GM19328 (cell line): ENCODE results near the gene SLC25A21.
"Not testable (repeated sequence)": the region's sequence is repeated elsewhere in the genome, so short reads cannot be mapped to it uniquely, and the experiment has no call there.

Experiments used
- ATAC-seq: cut with Tn5 transposase; IDR thresholded peaks from one replicate; pipeline ENCODE4 v1.9.1; 2021; ENCODE audit warnings: mild to moderate bottlenecking, moderate library complexity; ENCODE audit not compliant: unreplicated experiment

SLC25A21 gene

DNA sequence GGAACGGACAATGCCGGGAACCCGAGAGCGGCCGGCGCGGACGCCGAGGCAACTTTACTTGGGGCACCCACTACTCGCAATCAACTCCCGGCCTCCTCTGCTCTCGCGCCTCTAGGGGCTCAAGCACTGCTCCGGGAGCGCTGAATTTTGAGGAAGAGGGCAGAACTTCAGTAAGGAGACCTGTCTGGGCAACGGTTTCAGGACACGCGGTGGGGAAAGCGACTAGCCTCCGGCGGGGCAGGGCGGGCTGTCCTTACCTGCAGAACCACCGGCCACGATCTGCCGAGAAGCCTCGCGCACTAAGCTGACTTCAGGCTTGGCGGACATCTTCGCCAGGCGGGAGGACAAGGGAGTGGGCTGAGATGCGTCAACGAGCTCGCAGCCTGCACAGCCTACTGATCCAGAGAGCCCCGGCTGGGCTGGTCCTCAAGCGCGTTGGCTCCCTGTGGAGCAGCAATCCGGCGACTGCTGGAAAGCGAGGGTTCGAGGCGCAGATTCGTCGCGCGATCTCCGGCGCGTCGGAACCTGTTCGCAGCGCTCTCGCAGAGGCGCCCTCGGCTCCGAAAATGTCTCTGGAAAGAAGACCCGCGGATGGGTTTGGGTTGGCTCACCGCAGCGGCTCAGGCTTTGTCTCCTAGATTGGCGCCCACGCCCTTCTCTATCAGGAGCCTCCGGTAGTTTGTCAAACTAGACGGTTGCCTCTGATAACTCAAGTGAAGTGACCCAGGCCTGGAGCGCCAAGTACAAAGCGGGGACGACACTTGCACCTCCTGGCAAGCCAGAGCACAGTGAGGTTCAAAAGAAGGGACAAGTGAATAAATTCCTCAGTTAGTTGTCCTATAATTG, at the start of gene SLC25A21:
Gene SLC25A21 (minus strand): TSS at position 583 of the 846 bp plus-strand sequence.
- no peak for ATAC-seq

DNA sequence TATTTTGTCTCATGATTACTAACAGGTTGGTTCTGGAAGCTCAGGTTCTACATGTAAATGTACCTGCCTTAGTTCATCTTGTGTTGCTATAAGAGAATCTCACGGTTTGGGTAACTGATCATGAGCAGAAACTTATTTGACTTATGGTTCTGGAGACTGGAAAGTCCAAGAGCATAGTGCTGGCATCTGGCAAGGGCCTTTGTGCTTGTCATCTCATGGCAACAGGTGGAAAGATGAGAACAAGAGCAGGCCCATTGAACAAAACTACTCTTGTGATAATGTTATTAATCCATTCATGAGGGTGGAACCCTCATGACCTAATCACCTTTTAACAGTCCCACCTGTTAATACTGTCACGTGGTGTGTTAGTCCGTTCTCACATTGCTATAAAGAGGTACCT, 48.7 kb upstream of the SLC25A21 start:
- ATAC-seq: no peak

DNA sequence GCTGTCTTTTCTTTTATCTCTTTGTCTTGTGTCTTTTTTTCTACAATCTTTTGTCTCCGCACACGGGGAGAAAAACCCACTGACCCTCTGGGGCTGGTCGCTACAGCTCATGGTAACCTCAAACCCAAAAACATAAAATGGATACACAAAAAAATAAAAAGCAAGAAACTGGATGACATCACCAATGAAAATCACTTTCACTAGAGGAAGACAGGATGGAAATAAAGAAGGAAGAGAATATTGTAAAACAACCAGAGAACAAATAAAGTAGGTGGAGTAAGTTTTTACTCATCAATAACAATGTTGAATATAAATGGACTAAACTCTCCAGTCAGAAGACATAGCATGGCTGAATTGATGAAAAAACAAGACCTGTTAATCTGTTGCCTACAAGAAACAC, 42.9 kb upstream of the SLC25A21 start:
- no peak for ATAC-seq

DNA sequence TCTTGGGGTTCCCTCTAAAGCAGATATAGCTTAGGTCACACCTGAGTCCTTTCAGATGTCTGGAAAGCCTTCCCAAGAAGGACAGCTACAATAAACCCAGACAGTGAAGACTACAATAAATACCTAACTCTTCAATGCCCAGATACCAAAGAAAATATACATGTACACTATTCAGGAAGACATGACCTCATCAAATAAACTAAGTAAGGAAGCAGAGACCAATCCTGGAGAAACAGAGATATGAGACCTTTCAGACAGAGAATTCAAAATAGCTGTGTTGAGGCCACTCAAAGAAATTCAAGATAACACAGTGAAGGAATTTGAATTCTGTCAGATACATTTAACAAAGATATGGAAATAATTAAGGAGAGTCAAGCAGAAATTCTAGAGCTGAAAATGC, 40.6 kb upstream of the SLC25A21 start:
- ATAC-seq: no peak

DNA sequence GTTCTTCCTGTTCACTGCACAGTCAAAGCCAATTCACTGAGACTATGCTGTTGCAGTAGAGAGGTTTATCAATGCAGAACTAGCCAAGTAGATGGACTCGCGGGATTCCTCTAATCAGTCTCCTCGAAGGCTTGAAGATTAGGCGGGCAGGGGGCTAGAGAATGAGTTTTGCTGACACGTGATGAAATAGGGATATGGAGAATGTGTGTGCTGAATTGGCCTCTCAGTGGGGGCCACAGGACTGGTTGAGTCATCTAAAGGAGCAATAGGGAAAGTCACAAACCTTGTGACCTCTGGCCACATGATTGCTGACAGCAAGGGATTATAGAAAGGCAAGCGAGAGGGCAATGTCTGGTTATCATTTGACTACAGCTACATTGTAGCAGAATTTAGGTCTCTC, 38.0 kb upstream of the SLC25A21 start:
- no peak for ATAC-seq

DNA sequence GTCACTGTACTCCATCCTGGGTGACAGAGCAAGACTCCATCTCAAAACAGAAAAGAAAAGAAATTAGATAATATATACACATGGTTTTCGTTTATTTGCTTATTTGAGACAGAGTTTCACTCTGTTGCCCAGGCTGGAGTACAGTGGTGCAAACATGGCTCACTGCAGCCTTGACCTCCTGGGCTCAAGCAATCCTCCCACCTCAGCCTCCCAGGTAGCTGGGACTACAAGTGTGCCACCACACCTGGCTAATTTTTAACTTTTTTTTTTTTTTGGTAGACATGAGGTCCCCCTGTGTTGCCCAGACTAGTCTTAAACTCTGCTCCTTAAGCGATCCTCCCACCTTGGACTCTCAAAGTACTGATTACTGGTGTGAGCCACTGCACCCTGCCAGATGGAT, 37.2 kb upstream of the SLC25A21 start:
- not testable (repeated sequence) for ATAC-seq

DNA sequence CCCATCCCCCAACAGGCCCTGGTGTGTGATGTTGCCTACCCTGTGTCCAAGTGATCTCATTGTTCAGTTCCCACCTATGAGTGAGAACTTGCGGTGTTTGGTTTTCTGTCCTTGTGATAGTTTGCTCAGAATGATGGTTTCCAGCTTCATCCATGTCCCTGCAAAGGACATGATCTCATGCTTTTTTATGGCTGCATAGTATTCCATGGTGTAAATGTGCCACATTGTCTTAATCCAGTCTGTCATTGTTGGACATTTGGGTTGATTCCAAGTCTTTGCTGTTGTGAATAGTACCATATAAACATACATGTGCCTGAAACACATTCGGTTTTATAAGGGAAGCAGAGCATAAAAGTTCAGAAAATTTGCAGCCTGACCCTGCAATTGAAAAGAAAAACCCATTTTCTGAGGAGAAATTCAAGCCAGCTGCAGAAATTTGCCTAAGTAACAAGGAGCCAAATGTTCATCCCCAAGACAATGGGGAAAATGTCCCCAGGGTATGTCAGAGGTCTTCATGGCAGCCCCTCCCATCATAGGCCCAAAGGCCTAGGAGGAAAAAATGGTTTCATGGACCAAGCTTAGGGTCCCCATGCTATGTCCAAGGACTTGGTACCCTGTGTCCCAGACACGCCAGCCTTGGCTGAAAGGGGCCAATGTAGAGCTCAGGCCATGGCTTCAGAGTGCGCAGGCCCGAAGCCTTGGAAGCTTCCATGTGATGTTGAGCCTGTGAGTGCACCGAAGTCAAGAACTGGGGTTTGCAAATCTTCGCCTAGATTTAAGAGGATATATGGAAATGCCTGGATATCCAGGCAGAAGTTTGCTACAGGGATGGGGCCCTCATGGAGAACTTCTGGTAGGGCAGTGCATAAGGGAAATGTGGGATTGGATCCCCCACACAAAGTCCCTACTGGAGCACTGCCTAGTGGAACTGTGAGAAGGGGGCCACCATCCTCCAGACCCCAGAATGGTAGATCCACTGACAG, 33.5 kb upstream of the SLC25A21 start:
- ATAC-seq: not testable (repeated sequence)

DNA sequence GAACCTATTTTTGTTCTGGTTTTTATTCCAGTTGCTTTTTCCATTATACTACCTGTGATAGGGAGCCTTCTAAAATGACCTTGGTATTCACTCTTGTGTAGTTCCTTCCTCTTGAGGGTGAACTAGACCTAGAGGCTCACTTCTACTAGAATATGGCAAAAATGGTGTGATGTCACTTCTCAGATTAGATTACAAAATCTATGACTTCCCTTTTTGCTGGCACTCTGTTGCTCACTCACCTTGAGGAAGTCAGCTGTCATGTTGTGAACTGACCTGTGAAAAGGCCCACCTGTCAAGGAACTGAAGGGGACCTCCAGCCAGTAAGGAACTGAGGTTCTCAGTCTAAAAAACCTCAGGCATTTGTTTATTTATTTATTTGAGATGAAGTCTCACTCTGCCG, 31.0 kb upstream of the SLC25A21 start:
- no peak for ATAC-seq

DNA sequence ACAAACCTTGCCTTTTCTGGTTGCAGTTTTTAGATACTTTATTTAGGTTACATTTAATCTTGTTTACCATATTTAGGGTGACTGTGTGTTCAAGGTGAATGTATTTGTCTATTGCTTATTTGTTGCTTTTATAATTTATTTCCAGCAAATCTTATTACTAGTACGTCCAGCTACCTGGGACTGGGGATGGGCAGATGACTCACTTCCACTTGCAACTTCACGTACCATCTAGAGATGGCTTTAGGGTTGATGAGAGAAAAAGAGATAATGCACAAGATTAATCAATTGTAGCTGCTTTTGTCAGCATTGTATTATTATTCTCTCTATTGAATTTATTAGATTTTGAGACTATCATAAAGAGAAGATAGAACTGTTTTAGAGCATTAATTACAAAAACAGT, 30.4 kb upstream of the SLC25A21 start:
- ATAC-seq: no peak

DNA sequence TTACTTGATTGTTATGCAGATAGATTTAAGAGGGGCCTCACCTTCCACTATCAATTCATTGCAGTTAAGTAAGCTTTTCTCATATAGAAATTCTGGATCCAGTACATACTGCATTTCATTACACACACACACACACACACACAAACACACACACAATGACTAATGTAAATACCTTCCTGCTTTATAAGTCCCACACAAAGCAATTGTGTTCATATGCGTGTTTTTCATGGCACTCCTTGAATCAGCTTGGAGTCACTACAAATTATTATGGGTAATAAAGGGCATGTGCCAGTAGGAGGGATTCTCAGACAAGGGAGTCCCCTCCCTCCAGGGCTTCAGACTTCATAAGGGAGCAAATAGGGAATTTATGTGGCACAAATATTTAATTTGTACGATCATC, 29.9 kb upstream of the SLC25A21 start:
- no peak for ATAC-seq

DNA sequence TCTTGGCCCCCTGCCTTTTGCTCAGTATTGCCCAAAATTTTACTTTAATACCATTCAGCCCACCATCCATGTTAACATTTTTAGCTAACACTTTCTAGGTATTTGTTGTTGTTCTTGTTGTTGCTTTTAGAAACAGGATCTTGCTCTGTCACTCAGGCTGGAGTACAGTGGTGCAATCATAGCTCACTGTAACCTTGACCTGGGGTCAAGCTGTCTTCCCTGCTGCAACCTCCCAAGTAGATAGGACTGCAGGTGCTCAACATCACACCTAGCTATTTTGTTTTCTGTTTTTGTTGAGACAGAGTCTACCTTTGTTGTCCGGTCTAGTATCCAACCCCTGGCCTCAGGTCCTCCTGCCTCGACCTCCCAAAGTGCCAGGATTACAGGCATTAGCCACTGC, 29.3 kb upstream of the SLC25A21 start:
- no peak for ATAC-seq

DNA sequence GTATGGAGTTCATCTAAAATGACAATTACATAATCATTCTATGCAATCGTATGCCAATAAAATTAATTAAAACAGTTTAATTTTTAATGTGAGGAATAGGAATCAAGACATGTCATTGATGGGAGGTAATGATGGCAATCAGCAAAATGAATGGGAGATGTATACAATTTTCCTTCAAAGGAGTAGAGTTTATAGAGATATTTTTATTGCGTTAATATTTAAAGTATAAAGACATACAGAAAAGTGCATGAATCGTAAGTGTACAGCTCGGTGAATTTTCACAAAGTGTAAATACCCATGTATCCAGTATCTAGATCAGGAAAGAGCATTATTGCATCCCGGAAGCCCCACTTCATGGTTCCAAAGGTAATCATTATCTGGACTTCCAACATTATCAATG, 26.5 kb upstream of the SLC25A21 start:
- ATAC-seq: no peak

DNA sequence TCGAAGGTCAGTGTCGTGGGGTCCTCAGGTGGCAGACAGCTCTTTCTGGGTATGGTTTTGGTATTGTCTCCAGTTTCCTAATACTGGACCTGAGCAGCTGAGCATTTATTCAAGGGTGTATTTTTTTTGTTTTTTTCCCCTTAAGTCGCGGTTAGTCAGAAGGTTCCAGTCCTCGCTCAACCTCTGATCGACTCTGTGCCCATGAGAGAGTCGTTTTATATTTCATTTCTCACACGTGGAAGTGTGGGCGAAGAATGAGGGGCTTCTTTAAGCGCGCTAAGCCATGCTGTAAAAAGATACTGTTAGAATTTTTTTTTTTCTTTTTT, 25.8 kb upstream of the SLC25A21 start:
- ATAC-seq: no peak

DNA sequence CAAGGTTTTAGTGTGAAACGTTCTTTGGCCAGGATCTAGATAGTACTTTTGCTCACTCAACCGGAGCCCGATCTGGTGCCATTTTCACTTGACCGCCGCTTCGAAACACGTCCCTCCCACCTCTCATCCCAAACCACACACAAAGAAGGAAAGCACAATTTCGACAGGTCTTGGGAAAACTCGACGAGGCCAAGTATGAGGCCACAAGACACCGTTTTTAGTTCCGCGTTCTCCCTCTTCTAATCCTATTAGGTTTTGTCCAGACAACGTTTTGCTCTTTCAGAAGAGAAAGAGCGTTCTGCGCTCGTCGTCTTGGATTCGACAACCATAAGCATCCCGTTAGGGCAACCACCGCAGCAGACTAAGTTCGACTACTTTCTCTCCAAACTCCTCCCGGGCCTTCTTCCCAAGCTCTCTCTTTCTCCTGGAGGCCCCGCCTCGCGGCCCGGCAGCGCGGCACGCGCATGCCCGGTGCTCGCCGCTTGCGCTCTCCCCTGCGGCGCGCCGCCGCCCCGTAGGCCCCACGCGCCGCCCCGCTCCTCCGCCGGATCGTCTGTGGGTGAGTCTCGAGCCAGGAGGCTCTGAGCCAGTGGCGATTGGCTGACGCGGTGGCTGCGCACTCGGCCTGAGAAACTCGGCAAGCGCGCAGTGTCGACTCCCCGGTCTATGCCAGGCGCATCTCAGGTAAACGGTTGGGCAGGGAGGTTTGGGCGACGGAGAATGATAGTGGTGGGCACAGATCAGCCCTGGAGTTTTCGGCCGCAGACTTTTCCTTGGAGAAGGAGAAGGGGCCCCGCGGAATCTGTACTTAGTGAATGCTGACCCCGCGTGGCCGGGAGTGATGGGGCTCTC, 25.2 kb upstream of the SLC25A21 start, which contains the start of gene MIPOL1:
Gene MIPOL1 (plus strand): TSS at position 517 of the 852 bp plus-strand sequence. CDS start 49,952 bp downstream, outside the sequence.
- no peak for ATAC-seq

DNA sequence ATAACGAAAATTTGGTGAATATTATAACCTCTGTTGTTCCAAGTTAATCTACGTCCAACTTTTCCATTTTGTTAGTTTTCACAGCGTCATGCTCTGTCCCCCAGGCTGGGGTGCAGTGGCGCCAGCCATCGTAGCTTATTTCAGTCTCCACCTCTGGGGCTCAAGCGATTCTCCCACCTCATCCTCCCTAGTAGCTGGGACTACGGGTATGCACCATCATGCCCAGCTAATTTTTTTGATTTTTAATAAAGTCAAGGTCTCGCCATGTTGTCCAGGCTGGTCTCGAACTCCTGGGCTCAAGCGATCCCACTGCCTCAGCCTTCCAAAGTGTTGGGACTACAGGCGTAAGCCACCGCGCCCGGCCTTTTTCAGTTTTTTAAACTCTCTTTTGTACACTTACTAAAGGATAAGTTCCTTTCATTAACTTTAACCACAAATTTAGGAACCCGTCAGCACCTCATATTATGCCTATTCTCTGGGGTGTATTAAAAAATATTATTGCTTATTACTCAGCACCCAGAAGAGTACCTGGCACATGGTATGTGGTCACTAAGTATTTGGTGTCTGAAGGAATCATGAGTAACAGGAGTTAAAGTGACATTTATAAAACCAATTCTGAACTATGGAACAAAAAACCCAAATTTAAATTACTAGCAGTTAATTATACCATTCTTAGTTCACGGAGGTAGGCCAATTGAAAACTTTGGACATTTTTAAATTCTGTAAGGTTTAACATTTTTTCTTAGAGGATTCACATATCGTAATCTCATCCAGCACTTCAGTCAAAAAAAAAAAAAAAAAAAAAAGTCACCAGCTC, 24.4 kb upstream of the SLC25A21 start:
- ATAC-seq: no peak

DNA sequence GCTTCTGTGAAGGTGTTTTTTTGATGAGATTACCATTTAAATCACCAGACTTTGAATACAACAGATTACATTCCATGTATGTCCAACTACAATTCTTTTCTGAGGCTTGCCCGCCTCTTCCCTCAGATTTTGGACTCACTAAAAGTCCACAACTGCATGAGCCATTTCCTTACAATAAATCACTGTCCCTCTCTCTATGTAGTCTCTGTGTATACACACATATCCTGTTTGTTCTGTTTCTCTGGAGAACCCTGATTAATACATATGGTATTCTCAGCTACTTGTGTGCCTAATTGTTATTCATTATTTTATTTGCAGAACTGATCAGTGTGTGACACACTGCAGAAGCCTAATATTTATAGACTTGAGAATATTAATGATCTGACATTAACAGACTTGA, 22.9 kb upstream of the SLC25A21 start:
- no peak for ATAC-seq

DNA sequence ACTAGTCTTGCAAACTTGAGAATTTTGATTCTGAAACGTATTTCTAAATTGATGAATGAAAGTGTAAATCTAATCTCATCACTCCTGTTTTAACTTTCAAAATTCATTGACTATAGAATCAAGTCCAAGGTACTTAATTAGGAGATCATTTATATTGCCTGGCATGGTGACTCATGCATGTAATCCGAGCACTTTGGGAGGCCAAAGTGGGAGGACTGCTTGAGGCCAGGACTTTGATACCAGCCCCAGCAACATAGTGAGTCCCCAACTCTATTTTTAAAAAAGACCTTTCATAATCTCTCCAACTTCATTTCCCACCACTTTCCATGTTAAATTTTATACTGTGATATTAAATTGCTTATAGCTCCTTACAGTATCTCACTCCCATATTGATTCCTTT, 22.3 kb upstream of the SLC25A21 start:
- no peak for ATAC-seq

DNA sequence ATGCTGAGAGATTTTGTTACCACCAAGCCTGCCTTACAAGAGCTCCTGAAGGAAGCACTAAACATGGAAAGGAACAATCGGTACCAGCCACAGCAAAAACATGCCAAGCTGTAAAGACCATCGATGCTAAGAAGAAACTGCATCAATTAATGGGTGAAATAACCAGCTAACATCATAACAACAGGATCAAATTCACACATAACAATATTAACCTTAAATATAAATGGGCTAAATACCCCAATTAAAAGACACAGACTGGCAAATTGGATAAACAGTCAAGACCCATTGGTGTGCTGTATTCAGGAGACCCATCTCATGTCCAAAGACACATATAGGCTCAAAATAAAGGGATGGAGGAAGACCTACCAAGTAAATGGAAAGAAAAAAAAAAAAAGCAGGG, 17.3 kb upstream of the SLC25A21 start:
- not testable (repeated sequence) for ATAC-seq

DNA sequence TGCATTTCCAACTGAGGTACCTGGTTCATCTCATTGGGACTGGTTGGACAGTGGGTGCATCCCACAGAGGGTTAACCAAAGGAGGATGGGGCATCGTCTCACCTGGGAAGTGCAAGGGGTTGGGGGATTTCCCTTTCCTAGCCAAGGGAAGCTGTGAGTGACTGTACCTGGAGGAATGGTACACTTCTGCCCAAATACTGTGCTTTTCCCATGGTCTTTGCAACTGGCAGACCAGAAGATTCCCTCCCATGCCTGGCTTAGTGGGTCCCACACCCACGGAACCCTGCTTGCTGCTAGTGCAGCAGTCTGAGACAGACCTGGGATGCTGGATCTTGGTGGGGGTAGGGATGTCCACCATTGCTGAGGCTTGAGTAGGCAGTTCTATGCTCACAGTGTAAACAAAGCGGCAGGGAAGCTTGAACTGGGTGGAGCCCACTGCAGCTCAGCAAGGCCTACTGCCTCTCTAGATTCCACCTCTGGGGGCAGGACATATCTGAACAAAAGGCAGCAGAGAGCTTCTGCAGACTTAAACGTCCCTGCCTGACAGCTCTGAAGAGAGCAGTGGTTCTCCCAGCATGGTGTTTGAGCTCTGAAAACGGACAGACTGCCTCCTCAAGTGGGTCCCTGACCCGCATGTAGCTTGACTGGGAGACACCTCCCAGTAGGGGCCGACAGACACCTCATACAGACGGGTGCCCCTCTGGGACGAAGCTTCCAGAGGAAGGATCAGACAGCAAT, 15.6 kb upstream of the SLC25A21 start:
- not testable (repeated sequence) for ATAC-seq
